ENCODE measurements around the gene ETS2. TPM values are rescaled to one million over a fixed set of nuclear protein-coding genes. Genes with fewer than 3 reads are reported as not detected.

The ETS2 gene
- total RNA-seq, 3 donors from 2014 or later (not counting 1 experiment from before 2014, with no cell fraction given) = 10.6 to 36.9 (median 18.5) TPM

DNA sequence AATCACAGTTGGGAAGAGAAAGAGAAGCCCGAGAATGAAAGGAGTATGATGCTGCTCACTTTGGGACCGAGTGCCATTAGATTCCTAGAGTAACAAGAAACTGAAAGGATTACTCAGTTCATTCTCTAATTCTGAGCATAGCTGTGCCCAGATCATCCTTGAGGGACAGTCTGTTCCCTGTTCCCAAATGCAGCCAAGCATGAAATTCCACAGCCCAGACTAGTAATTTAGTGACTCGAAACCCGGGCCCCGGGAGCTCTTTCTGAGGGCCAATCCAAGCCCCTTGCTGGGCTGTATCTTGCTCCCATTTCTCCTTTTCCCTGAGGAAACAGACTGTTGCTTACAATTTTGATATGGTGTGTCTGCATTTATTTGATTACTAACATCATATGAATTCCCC, 30.0 kb upstream of the ETS2 start:
- Histone ChIP-seq H3K4me1 (ENCODE audit: control insufficient read depth, insufficient read depth, low read length) (peaks cover 7% of the 10 kb centered on the region), H3K36me3 (ENCODE audit: control insufficient read depth, insufficient read depth, low read length) (no peaks in the 10 kb centered on the region), H3K27me3 (ENCODE audit: control insufficient read depth, insufficient read depth, low read length) (peaks cover 23% of the 10 kb centered on the region), H3K27ac (ENCODE audit: low read length) (no peak overlapping the region), H3K9me3 (ENCODE audit: control insufficient read depth, insufficient read depth, low read length) (peaks cover 8% of the 10 kb centered on the region), H3K4me3 (ENCODE audit: low read length) (no peak overlapping the region)
- Mint-ChIP-seq H3K36me3 (no peaks in the 10 kb centered on the region), H3K9me3 (peaks cover 0 to 3% of the 10 kb centered on the region in 2 donors), H3K27me3 (ENCODE audit: low read depth in 2 of 2) (peaks cover 33 to 79% of the 10 kb centered on the region in 2 donors), H3K27ac (no peak overlapping the region), H3K4me3 (no peak overlapping the region), H3K4me1 (peaks cover 22% of the 10 kb centered on the region in 2 donors)
- TF ChIP-seq, protein P1, sequence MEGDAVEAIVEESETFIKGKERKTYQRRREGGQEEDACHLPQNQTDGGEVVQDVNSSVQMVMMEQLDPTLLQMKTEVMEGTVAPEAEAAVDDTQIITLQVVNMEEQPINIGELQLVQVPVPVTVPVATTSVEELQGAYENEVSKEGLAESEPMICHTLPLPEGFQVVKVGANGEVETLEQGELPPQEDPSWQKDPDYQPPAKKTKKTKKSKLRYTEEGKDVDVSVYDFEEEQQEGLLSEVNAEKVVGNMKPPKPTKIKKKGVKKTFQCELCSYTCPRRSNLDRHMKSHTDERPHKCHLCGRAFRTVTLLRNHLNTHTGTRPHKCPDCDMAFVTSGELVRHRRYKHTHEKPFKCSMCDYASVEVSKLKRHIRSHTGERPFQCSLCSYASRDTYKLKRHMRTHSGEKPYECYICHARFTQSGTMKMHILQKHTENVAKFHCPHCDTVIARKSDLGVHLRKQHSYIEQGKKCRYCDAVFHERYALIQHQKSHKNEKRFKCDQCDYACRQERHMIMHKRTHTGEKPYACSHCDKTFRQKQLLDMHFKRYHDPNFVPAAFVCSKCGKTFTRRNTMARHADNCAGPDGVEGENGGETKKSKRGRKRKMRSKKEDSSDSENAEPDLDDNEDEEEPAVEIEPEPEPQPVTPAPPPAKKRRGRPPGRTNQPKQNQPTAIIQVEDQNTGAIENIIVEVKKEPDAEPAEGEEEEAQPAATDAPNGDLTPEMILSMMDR (IDR thresholded peaks at IDR 0.05) = no peak
- DNase-seq = no peak
- intact Hi-C loops (cut with micrococcal nuclease) = no loop called here
- no peak for ATAC-seq
- 88% methylated on average over 5 of the region's 5 CpGs for WGBS (ENCODE audit: insufficient coverage)

DNA sequence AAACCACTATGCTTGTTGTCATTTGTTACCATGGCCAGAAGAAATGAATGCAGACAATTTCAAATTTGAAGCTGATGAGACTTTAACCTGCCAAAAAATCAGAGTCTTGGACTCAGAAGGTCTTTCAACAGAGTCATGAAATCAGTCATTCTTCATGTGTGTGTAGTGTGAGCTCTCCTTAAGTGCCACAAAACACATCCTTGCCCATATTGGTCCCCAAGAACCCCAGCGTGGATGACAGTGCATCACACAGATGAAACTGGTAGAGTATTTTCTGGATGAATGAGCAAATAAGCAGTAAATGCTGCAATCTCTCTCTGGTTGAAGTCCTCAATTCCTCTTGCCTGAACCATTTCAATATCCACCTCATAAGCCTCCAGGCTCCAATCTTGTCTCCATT, 28.7 kb upstream of the ETS2 start:
- DNase-seq (no peak), ATAC-seq (no peak)
- H3K4me1 ChIP-seq (ENCODE audit: control insufficient read depth, insufficient read depth, low read length) = peaks cover 7% of the 10 kb centered on the region
- TF ChIP-seq, protein P1 (IDR thresholded peaks at IDR 0.05) = no peak
- H3K36me3 Mint-ChIP-seq = peaks cover 5% of the 10 kb centered on the region
- peaks cover 12% of the 10 kb centered on the region for H3K9me3 ChIP-seq (ENCODE audit: control insufficient read depth, insufficient read depth, low read length)
- no peaks in the 10 kb centered on the region for H3K36me3 ChIP-seq (ENCODE audit: control insufficient read depth, insufficient read depth, low read length)
- H3K4me3 Mint-ChIP-seq = no peak overlapping the region
- peak overlapping the region in 1 of 2 donors; percentile 4 for H3K27ac Mint-ChIP-seq
- H3K4me3 ChIP-seq (ENCODE audit: low read length) = no peak overlapping the region
- peaks cover under 1 to 8% of the 10 kb centered on the region in 2 donors for H3K9me3 Mint-ChIP-seq
- H3K27me3 ChIP-seq (ENCODE audit: control insufficient read depth, insufficient read depth, low read length) = peaks cover 23% of the 10 kb centered on the region
- intact Hi-C loops (cut with micrococcal nuclease) = no loop called here
- H3K27me3 Mint-ChIP-seq (ENCODE audit: low read depth in 2 of 2) = peaks cover 42 to 80% of the 10 kb centered on the region in 2 donors
- no peak overlapping the region for H3K27ac ChIP-seq (ENCODE audit: low read length)
- peaks cover 22 to 26% of the 10 kb centered on the region in 2 donors for H3K4me1 Mint-ChIP-seq
- no CpG with 5 or more reads among the region's 1 CpG for WGBS (ENCODE audit: insufficient coverage)

DNA sequence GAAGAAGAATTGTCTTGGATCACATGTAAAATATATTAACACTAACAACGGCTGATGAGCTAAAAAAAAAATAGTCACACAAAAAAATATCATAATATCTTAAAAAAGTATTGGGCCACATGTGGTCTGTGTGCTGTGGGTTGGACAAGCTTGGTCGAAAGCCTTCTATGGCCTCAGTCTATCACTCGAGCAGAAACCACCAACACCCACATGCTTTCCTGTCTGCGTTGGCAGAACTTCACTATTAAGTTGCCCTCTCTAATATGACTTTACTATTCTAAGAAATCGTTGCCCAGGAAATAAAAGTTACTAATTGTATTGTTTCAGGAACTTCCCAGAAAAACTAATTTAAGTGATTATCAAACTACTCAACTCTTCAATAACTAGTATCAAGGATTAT, 28.2 kb upstream of the ETS2 start:
- ATAC-seq = peak; percentile 50 to 98 (median 77)
- Histone ChIP-seq H3K4me3 (ENCODE audit: low read length) (no peak overlapping the region), H3K27ac (ENCODE audit: low read length) (no peak overlapping the region), H3K36me3 (ENCODE audit: control insufficient read depth, insufficient read depth, low read length) (no peaks in the 10 kb centered on the region), H3K27me3 (ENCODE audit: control insufficient read depth, insufficient read depth, low read length) (peaks cover 23% of the 10 kb centered on the region), H3K9me3 (ENCODE audit: control insufficient read depth, insufficient read depth, low read length) (peaks cover 14% of the 10 kb centered on the region), H3K4me1 (ENCODE audit: control insufficient read depth, insufficient read depth, low read length) (peaks cover 7% of the 10 kb centered on the region)
- WGBS (ENCODE audit: insufficient coverage) = 0% methylated on average over 4 of the region's 5 CpGs
- Mint-ChIP-seq H3K4me3 (peak overlapping the region; percentile 0), H3K27me3 (ENCODE audit: low read depth in 2 of 2) (peaks cover 47 to 77% of the 10 kb centered on the region in 2 donors), H3K9me3 (peaks cover 2 to 13% of the 10 kb centered on the region in 2 donors), H3K36me3 (peaks cover 8% of the 10 kb centered on the region), H3K27ac (peak overlapping the region in 1 of 2 donors; percentile 4), H3K4me1 (peaks cover 22 to 26% of the 10 kb centered on the region in 2 donors)
- TF ChIP-seq, protein P1 (IDR thresholded peaks at IDR 0.05) = no peak
- intact Hi-C loops (cut with micrococcal nuclease) = no loop called here
- peak in 1 of 2 donors; percentile 35 for DNase-seq

DNA sequence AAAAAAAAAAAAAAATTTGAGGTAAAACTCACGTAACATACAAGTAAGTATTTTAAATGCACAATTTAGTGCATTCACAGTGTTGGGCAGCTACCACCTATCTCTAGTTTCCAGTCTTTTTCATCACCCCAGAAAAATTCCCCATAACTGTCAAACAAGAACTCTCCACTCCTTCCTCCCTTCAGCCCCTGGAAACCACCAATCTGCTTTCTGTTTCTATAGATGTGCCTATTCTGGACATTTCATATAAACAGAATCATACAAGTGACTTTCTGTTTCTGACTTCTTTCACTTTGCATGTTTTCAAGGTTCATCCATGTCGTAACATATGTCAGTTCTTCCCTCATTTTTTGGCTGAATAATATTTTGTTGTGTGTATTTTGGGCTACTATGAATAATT, 24.9 kb upstream of the ETS2 start:
- intact Hi-C loops (cut with micrococcal nuclease) = no loop called here
- no peak overlapping the region for H3K4me3 Mint-ChIP-seq
- no peak overlapping the region for H3K4me3 ChIP-seq (ENCODE audit: low read length)
- H3K27me3 Mint-ChIP-seq (ENCODE audit: low read depth in 2 of 2) = peaks cover 41 to 73% of the 10 kb centered on the region in 2 donors
- WGBS (ENCODE audit: insufficient coverage) = 38% methylated on average over 2 of the region's 2 CpGs
- no peak overlapping the region for H3K27ac ChIP-seq (ENCODE audit: low read length)
- H3K27ac Mint-ChIP-seq = no peak overlapping the region
- H3K4me1 ChIP-seq (ENCODE audit: control insufficient read depth, insufficient read depth, low read length) = peaks cover 7% of the 10 kb centered on the region
- H3K36me3 ChIP-seq (ENCODE audit: control insufficient read depth, insufficient read depth, low read length) = no peaks in the 10 kb centered on the region
- peaks cover 8% of the 10 kb centered on the region for H3K27me3 ChIP-seq (ENCODE audit: control insufficient read depth, insufficient read depth, low read length)
- ATAC-seq = peak in 1 of 3 donors; percentile 51
- peaks cover 8% of the 10 kb centered on the region for H3K36me3 Mint-ChIP-seq
- H3K9me3 ChIP-seq (ENCODE audit: control insufficient read depth, insufficient read depth, low read length) = peaks cover 19% of the 10 kb centered on the region
- no peak for DNase-seq
- TF ChIP-seq, protein P1 (IDR thresholded peaks at IDR 0.05) = no peak
- peaks cover 22 to 26% of the 10 kb centered on the region in 2 donors for H3K4me1 Mint-ChIP-seq
- H3K9me3 Mint-ChIP-seq = peaks cover 2 to 19% of the 10 kb centered on the region in 2 donors
